GM10266 (cell line): ENCODE data around the gene ALMS1.

Experiments
- DNase-seq: peaks from one replicate; pipeline ENCODE4 v3.0.0; 2012; ENCODE audit errors: extremely low spot score
- TF ChIP-seq, protein P1 (sequence below): IDR thresholded peaks from 2 replicates; pipeline ENCODE4 v1.5.1; 2012; ENCODE audit warnings: mild to moderate bottlenecking, low read depth; ENCODE audit not compliant: control insufficient read depth, insufficient read depth; ENCODE audit errors: missing control alignments

The ALMS1 gene

DNA sequence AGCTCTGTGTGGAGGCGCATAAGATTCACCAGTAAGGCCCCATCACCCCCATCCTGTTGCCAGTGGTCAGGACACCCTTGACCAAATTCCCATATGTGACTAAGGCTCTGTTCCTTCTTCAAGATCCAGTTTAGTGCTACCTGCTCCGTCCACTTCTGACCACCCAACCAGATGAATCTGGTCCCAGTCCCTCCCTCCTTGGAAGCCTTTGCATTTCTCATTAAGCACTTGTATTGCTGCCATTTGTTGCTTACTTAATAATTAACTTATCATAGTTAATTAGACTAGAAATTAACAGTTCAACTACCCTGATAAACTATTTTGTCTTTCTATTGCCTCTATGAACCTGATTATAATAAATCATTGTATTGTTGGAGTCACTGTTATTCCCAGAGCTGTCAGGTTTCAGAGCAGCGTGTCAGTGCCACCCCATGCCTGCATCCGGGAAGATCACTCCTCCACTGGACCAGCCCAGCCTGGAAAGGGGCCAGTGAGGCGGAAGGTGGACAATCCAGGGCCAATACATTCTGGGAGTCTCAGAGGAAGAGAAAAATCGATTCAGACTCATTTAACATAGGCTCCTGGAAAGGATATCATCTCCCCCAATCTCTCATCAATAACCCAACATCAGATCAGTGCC lies 266.1 kb downstream of the ALMS1 start:
- DNase-seq: no peak
- TF ChIP-seq, protein P1, sequence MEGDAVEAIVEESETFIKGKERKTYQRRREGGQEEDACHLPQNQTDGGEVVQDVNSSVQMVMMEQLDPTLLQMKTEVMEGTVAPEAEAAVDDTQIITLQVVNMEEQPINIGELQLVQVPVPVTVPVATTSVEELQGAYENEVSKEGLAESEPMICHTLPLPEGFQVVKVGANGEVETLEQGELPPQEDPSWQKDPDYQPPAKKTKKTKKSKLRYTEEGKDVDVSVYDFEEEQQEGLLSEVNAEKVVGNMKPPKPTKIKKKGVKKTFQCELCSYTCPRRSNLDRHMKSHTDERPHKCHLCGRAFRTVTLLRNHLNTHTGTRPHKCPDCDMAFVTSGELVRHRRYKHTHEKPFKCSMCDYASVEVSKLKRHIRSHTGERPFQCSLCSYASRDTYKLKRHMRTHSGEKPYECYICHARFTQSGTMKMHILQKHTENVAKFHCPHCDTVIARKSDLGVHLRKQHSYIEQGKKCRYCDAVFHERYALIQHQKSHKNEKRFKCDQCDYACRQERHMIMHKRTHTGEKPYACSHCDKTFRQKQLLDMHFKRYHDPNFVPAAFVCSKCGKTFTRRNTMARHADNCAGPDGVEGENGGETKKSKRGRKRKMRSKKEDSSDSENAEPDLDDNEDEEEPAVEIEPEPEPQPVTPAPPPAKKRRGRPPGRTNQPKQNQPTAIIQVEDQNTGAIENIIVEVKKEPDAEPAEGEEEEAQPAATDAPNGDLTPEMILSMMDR: no peak

GRCh38 chr2:73652348-73652747 lies 266.7 kb downstream of the ALMS1 start:
- DNase-seq: no peak
- TF ChIP-seq, protein P1: no peak

DNA sequence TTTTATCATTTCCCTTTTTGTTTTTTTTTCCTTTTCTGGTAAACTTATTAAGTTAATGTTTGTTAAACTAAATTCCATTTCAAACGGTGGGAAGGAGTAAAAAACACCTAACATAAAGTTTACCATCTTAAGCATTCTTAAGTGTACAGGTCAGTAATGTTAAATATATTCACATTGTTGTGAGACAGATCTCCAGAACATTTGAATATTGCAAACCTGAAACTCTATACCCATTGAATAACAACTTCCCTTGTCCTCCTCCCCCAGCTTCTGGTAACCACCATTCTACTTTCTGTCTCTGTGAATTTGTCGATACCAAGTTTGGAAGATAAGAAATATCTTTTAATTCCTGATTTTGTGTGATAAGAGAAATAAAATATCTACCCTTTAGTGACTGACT lies 268.5 kb downstream of the ALMS1 start:
- TF ChIP-seq, protein P1: no peak

More for the DNA sequence above, 268.5 kb downstream of the ALMS1 start:
- no peak for DNase-seq
